ENCODE measurements around the gene ADGRV1.

GRCh38 chr5:90915393-90915792 lies 356.8 kb downstream of the ADGRV1 start:
- TF ChIP-seq, protein P1, sequence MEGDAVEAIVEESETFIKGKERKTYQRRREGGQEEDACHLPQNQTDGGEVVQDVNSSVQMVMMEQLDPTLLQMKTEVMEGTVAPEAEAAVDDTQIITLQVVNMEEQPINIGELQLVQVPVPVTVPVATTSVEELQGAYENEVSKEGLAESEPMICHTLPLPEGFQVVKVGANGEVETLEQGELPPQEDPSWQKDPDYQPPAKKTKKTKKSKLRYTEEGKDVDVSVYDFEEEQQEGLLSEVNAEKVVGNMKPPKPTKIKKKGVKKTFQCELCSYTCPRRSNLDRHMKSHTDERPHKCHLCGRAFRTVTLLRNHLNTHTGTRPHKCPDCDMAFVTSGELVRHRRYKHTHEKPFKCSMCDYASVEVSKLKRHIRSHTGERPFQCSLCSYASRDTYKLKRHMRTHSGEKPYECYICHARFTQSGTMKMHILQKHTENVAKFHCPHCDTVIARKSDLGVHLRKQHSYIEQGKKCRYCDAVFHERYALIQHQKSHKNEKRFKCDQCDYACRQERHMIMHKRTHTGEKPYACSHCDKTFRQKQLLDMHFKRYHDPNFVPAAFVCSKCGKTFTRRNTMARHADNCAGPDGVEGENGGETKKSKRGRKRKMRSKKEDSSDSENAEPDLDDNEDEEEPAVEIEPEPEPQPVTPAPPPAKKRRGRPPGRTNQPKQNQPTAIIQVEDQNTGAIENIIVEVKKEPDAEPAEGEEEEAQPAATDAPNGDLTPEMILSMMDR (IDR thresholded peaks at IDR 0.05): no peak
- no peak for TF ChIP-seq POLR2A (IDR thresholded peaks at IDR 0.05)
